Natural killer cell (primary cell): Measurements from ENCODE around the gene MYO1D. TPM values are rescaled to one million over a fixed set of nuclear protein-coding genes. Genes with fewer than 3 reads are reported as not detected.

Experiments used
- ATAC-seq, 3 donors: fragments of 150-1000 bp in 2 of 3; fragments of 200-7000 bp in 1 of 3; cut with Tn5 transposase; 1 replicate in 1 of 3; 2 replicates in 2 of 3; pipeline ENCODE4 v1.10.0; 2021; ENCODE audit warnings: mild to moderate bottlenecking in 2 of 3, moderate library complexity in 2 of 3
- DNase-seq, 2 donors: peaks; one replicate each; pipeline versions ENCODE4 v3.0.0 to v3.0.0-alpha.2; 2013 to 2021; ENCODE audit warnings: mixed read lengths in 1 of 2
- H3K27ac ChIP-seq: one replicate; pipeline ENCODE4 v1.5.1; 2013; ENCODE audit warnings: mild to moderate bottlenecking, low read length
- H3K27me3 ChIP-seq: one replicate; pipeline ENCODE4 v1.6.1; 2013; ENCODE audit warnings: low read length; ENCODE audit not compliant: control insufficient read depth, insufficient read depth
- H3K36me3 ChIP-seq: one replicate; pipeline ENCODE4 v1.6.1; 2013; ENCODE audit warnings: low read length; ENCODE audit not compliant: control insufficient read depth, insufficient read depth
- H3K4me1 ChIP-seq: one replicate; pipeline ENCODE4 v1.6.1; 2013; ENCODE audit warnings: low read length; ENCODE audit not compliant: control insufficient read depth, insufficient read depth
- H3K4me3 ChIP-seq: one replicate; pipeline ENCODE4 v1.5.1; 2013; ENCODE audit warnings: low read length
- H3K9me3 ChIP-seq: one replicate; pipeline ENCODE4 v1.6.1; 2013; ENCODE audit warnings: low read length; ENCODE audit not compliant: control insufficient read depth, insufficient read depth
- H3K27ac Mint-ChIP-seq, 2 donors: one replicate each; pipeline ENCODE4 v1.8.0; 2022; ENCODE audit warnings: mild to moderate bottlenecking in 2 of 2, mixed read lengths in 2 of 2, moderate library complexity in 1 of 2
- H3K27me3 Mint-ChIP-seq, 2 donors: one replicate each; pipeline ENCODE4 v1.8.0; 2022; ENCODE audit warnings: low read depth in 2 of 2, mixed read lengths in 2 of 2
- H3K36me3 Mint-ChIP-seq: one replicate; pipeline ENCODE4 v1.8.0; 2022; ENCODE audit warnings: mixed read lengths
- H3K4me1 Mint-ChIP-seq, 2 donors: one replicate each; pipeline ENCODE4 v1.8.0; 2022; ENCODE audit warnings: mixed read lengths in 2 of 2
- H3K4me3 Mint-ChIP-seq: one replicate; pipeline ENCODE4 v1.8.0; 2022; ENCODE audit warnings: mild to moderate bottlenecking, moderate library complexity, mixed read lengths
- H3K9me3 Mint-ChIP-seq, 2 donors: one replicate each; pipeline ENCODE4 v1.8.0; 2022; ENCODE audit warnings: mixed read lengths in 2 of 2
- CTCF ChIP-seq: fragments of 200-600 bp; IDR thresholded peaks from one replicate; pipeline ENCODE4 v1.8.0; 2022; ENCODE audit warnings: antibody characterized with exemption
- WGBS: methylation state at CpG from one replicate; pipeline ENCODE4 v1.1.7; 2013; ENCODE audit warnings: missing lambda C conversion rate; ENCODE audit not compliant: insufficient coverage; 5-methylcytosine and 5-hydroxymethylcytosine counted together
- intact Hi-C: fragments of 100-400 bp; cut with micrococcal nuclease; formaldehyde crosslinking; loops from one replicate; pipeline ENCODE4 v1.14.2; 2022
- total RNA-seq, 4 donors: library from RNA; stranded (reverse); fragments of 120-200 nt in 1 of 4; gene quantifications; one replicate each; pipeline versions ENCODE4 v1.2.3 to v1.2.4, GENCODE V29; 2013 to 2022

MYO1D gene
- total RNA-seq, 3 donors from 2014 or later (not counting 1 experiment from before 2014, with no cell fraction given) = 6.8 to 20.2 (median 10.5) TPM

GRCh38 chr17:32486701-32487472 lies 390.0 kb downstream of the MYO1D start, which contains the start of gene CDK5R1:
Gene CDK5R1, plus strand, starts transcription at chr17:32486993. Its CDS starts 628 bp downstream, at chr17:32487621.
- Mint-ChIP-seq H3K4me1 (peaks cover 52 to 56% of the 10 kb centered on the region in 2 donors), H3K9me3 (no peaks in the 10 kb centered on the region), H3K27ac (peak within 1 kb of the TSS; percentile 82 to 84), H3K27me3 (no peaks in the 10 kb centered on the region), H3K4me3 (peak within 1 kb of the TSS; percentile 92), H3K36me3 (peaks cover 7% of the 10 kb centered on the region)
- no peak for TF ChIP-seq CTCF
- peaks cover 50% of the 10 kb centered on the region for H3K4me1 ChIP-seq
- WGBS = under 1% methylated on average over 135 of the region's 135 CpGs
- peaks cover 34% of the 10 kb centered on the region for H3K36me3 ChIP-seq
- ATAC-seq (peak; percentile 76 to 87 (median 78)), DNase-seq (peak; percentile 74 to 84)
- H3K9me3 ChIP-seq = no peaks in the 10 kb centered on the region
- peak within 1 kb of the TSS; percentile 45 for H3K4me3 ChIP-seq
- no peaks in the 10 kb centered on the region for H3K27me3 ChIP-seq
- intact Hi-C loops = loop anchor here (1.0 to 2.0 kb wide), 3 partner anchors 16 to 122 kb away; no protein-coding TSS in a partner anchor
- peak within 1 kb of the TSS; percentile 45 for H3K27ac ChIP-seq

GRCh38 chr17:32486111-32486700 lies 390.7 kb downstream of the MYO1D start:
- Mint-ChIP-seq H3K36me3 (peaks cover 13% of the 10 kb centered on the region), H3K4me3 (peak overlapping the region; percentile 92), H3K27ac (peak overlapping the region; percentile 82 to 84), H3K27me3 (no peaks in the 10 kb centered on the region), H3K9me3 (no peaks in the 10 kb centered on the region), H3K4me1 (peaks cover 50 to 51% of the 10 kb centered on the region in 2 donors)
- peaks cover 38% of the 10 kb centered on the region for H3K36me3 ChIP-seq
- H3K4me3 ChIP-seq = peak overlapping the region; percentile 19
- peak overlapping the region; percentile 45 for H3K27ac ChIP-seq
- DNase-seq = peak; percentile 73 to 90
- no peaks in the 10 kb centered on the region for H3K27me3 ChIP-seq
- TF ChIP-seq CTCF = no peak
- peaks cover 44% of the 10 kb centered on the region for H3K4me1 ChIP-seq
- no peaks in the 10 kb centered on the region for H3K9me3 ChIP-seq
- intact Hi-C loops = loop anchor here (2.0 kb wide), 2 partner anchors 17 to 35 kb away; no protein-coding TSS in a partner anchor
- peak; percentile 77 to 90 (median 82) for ATAC-seq
- 14% methylated on average over 72 of the region's 72 CpGs for WGBS

- Histone ChIP-seq H3K4me1 (peaks cover 42% of the 10 kb centered on the region), H3K27ac (no peak overlapping the region), H3K27me3 (no peaks in the 10 kb centered on the region), H3K4me3 (no peak overlapping the region), H3K9me3 (no peaks in the 10 kb centered on the region), H3K36me3 (peaks cover 41% of the 10 kb centered on the region)
- no peak for TF ChIP-seq CTCF
- peaks cover 44 to 50% of the 10 kb centered on the region in 2 donors for H3K4me1 Mint-ChIP-seq
- H3K27me3 Mint-ChIP-seq = no peaks in the 10 kb centered on the region
- no peaks in the 10 kb centered on the region for H3K9me3 Mint-ChIP-seq
- peaks cover 14% of the 10 kb centered on the region for H3K36me3 Mint-ChIP-seq
- DNase-seq (peak in 1 of 2 donors; percentile 22), ATAC-seq (no peak)
- 85% methylated on average over 12 of the region's 12 CpGs for WGBS
- peak overlapping the region; percentile 82 to 84 for H3K27ac Mint-ChIP-seq
- H3K4me3 Mint-ChIP-seq = peak overlapping the region; percentile 92
- intact Hi-C loops = loop anchor here (2.0 kb wide), 2 partner anchors 17 to 35 kb away; no protein-coding TSS in a partner anchor
Measured at GRCh38 chr17:32485261-32486110, 391.4 kb downstream of the MYO1D start.
